HepG2 (cell line): ENCODE measurements around the gene HDDC2. TPM values are rescaled to one million over a fixed set of nuclear protein-coding genes. Genes with fewer than 3 reads are reported as not detected.

Experiments
- CCAR2 ChIP-seq: fragments of 200-400 bp; formaldehyde crosslinking; optimal IDR thresholded peaks from 2 replicates; pipeline ENCODE3; 2018; ENCODE audit warnings: low read depth, mild to moderate bottlenecking, low read length, moderate library complexity
- E2F2 ChIP-seq: sonication (generic); formaldehyde crosslinking; IDR thresholded peaks from 2 replicates; pipeline ENCODE4 v1.4.0; 2020; ENCODE audit warnings: missing genetic modification reagents, borderline replicate concordance
- FOXA1 ChIP-seq, 2 experiments: fragments of 450-650 bp in 1 of 2; sonication (generic) in 1 of 2; formaldehyde crosslinking in 1 of 2; IDR thresholded peaks; 2 replicates each; pipeline versions ENCODE4 v1.4.0 to v1.6.1; 2016 to 2020; ENCODE audit warnings: missing genetic modification reagents in 1 of 2
- HOXA3 ChIP-seq: sonication (generic); formaldehyde crosslinking; IDR thresholded peaks from 2 replicates; pipeline ENCODE4 v1.5.0; 2020; ENCODE audit warnings: missing genetic modification reagents
- JUND ChIP-seq: sonication (generic); formaldehyde crosslinking; IDR thresholded peaks from 2 replicates; pipeline ENCODE4 v1.8.0; 2022; ENCODE audit warnings: mild to moderate bottlenecking, missing genetic modification reagents
- KMT2A ChIP-seq: sonication (generic); formaldehyde crosslinking; IDR thresholded peaks from 2 replicates; pipeline ENCODE4 v1.4.0; 2020; ENCODE audit warnings: missing genetic modification reagents
- MTA1 ChIP-seq: sonication (generic); formaldehyde crosslinking; IDR thresholded peaks from 2 replicates; pipeline ENCODE4 v1.4.0; 2020; ENCODE audit warnings: missing genetic modification reagents, mild to moderate bottlenecking, borderline replicate concordance
- NCOA1 ChIP-seq: sonication (generic); formaldehyde crosslinking; IDR thresholded peaks from 2 replicates; pipeline ENCODE4 v1.9.0; 2021; ENCODE audit warnings: missing genetic modification reagents
- NFIB ChIP-seq: sonication (generic); formaldehyde crosslinking; IDR thresholded peaks from 2 replicates; pipeline ENCODE4 v1.9.0; 2021; ENCODE audit warnings: missing genetic modification reagents, mild to moderate bottlenecking, borderline replicate concordance
- PAXIP1 ChIP-seq: sonication (generic); formaldehyde crosslinking; conservative IDR thresholded peaks from 2 replicates; pipeline ENCODE4 v1.4.0; 2020; ENCODE audit warnings: mild to moderate bottlenecking, missing genetic modification reagents, moderate library complexity
- PHF8 ChIP-seq: sonication (generic); formaldehyde crosslinking; IDR thresholded peaks from 2 replicates; pipeline ENCODE4 v1.5.0; 2020; ENCODE audit warnings: missing genetic modification reagents
- POLR2G ChIP-seq: fragments of 200-400 bp; formaldehyde crosslinking; IDR thresholded peaks from 2 replicates; pipeline ENCODE4 v1.6.1; 2018; ENCODE audit warnings: mild to moderate bottlenecking, low read depth, low read length, moderate library complexity
- TAF1 ChIP-seq: sonication (generic); formaldehyde crosslinking; IDR thresholded peaks from 2 replicates; pipeline ENCODE4 v1.4.0; 2020; ENCODE audit warnings: missing genetic modification reagents
- TAF15 ChIP-seq: fragments of 200-400 bp; formaldehyde crosslinking; IDR thresholded peaks from one replicate; pipeline ENCODE4 v1.6.1; 2018; ENCODE audit warnings: mild to moderate bottlenecking, low read depth, low read length; ENCODE audit not compliant: poor library complexity, severe bottlenecking
- ZFP1 ChIP-seq: IDR thresholded peaks from 2 replicates; pipeline ENCODE4 v1.6.1; 2016
- ZNF180 ChIP-seq: sonication (generic); formaldehyde crosslinking; IDR thresholded peaks from 2 replicates; pipeline ENCODE4 v1.4.0; 2020; ENCODE audit warnings: low read depth, missing genetic modification reagents, borderline replicate concordance
- ZNF20 ChIP-seq: sonication (generic); formaldehyde crosslinking; IDR thresholded peaks from 2 replicates; pipeline ENCODE4 v1.4.0; 2020; ENCODE audit warnings: mild to moderate bottlenecking, moderate library complexity, missing genetic modification reagents
- ZNF253 ChIP-seq: sonication (generic); formaldehyde crosslinking; IDR thresholded peaks from 2 replicates; pipeline ENCODE4 v1.8.0; 2022; ENCODE audit warnings: mild to moderate bottlenecking, missing genetic modification reagents, borderline replicate concordance
- ZNF331 ChIP-seq: sonication (generic); formaldehyde crosslinking; IDR thresholded peaks from 2 replicates; pipeline ENCODE4 v1.4.0; 2020; ENCODE audit warnings: missing genetic modification reagents
- ZNF503 ChIP-seq: sonication (generic); formaldehyde crosslinking; IDR thresholded peaks from 2 replicates; pipeline ENCODE4 v1.4.0; 2020; ENCODE audit warnings: missing genetic modification reagents
- ZNF510 ChIP-seq: sonication (generic); formaldehyde crosslinking; IDR thresholded peaks from 2 replicates; pipeline ENCODE4 v1.4.0; 2020; ENCODE audit warnings: low read depth, mild to moderate bottlenecking, missing genetic modification reagents
- ZSCAN30 ChIP-seq: sonication (generic); formaldehyde crosslinking; IDR thresholded peaks from 2 replicates; pipeline ENCODE4 v1.5.0; 2020; ENCODE audit warnings: mild to moderate bottlenecking, missing genetic modification reagents
- polyA plus RNA-seq, 8 experiments: library from polyadenylated mRNA; depleted of rRNA in 3 of 8; stranded (reverse) in 7 of 8; unstranded in 1 of 8; fragments of >200 nt; fragmentation: Illumina TruSeq in 4 of 8; extraction: Trizol in 4 of 8; gene quantifications; 2 replicates each; pipeline versions ENCODE4 v1.2.1 to v1.2.3, GENCODE V29; 2011 to 2016; ENCODE audit warnings: low read depth in 4 of 8, missing spikeins in 1 of 8, mixed read lengths in 1 of 8; ENCODE audit not compliant: insufficient read depth in 1 of 8
- total RNA-seq, 5 experiments: library from RNA; depleted of rRNA; stranded (reverse); fragments of >200 nt; fragmentation: Illumina TruSeq; extraction: Trizol; gene quantifications; 2 replicates each; pipeline ENCODE4 v1.2.3, GENCODE V29; 2016; ENCODE audit warnings: low read depth in 1 of 5

The HDDC2 gene
- total and polyA plus RNA-seq, 2 of the 13 experiments (the other 11 are each of a cell fraction or from before 2014, with no cell fraction given) = 76.7 to 78.7 TPM

GRCh38 chr6:125301435-125302391, at the start of gene HDDC2 (continued):
- TF ChIP-seq PAXIP1 (CRISPR knock-in tag) (peak; percentile 83), TAF1 (CRISPR knock-in tag) (peak; percentile 87), ZSCAN30 (CRISPR knock-in tag) (peak; percentile 66; the same call in 1 of the 2 replicates), PHF8 (CRISPR knock-in tag) (peak; percentile 93), NCOA1 (CRISPR knock-in tag) (peak; percentile 82; the same call in 1 of the 2 replicates), ZNF20 (no peak), POLR2G (peak; percentile 95), KMT2A (CRISPR knock-in tag) (peak; percentile 94), ZNF510 (peak; percentile 92; the same call in 1 of the 2 replicates), ZNF180 (CRISPR knock-in tag) (no peak), ZNF331 (CRISPR knock-in tag) (peak; percentile 89), TAF15 (peak; percentile 86), ZNF253 (CRISPR knock-in tag) (peak; percentile 95; the same call in 1 of the 2 replicates), CCAR2 (no peak), FOXA1 (IDR thresholded peaks at IDR 0.05) (no peak), FOXA1 (CRISPR knock-in tag; IDR thresholded peaks at IDR 0.05) (peak; percentile 1; the same call in 1 of the 2 replicates), ZNF503 (CRISPR knock-in tag) (no peak; the same call in 1 of the 2 replicates), HOXA3 (CRISPR knock-in tag) (peak; percentile 85), JUND (CRISPR knock-in tag) (0 out of 2 replicates have a peak, but pooled peaks have one; percentile 57), ZFP1 (CRISPR knock-in tag) (no peak), MTA1 (peak; percentile 96), NFIB (CRISPR knock-in tag) (no peak), E2F2 (0 out of 2 replicates have a peak, but pooled peaks have one; percentile 43)
